DOHH2 (cell line): ENCODE data around the gene C1QTNF5.

Source experiments
- H3F3A ChIP-seq: fragments of 200-600 bp; sonication (generic), shearing (Covaris generic); 2 replicates; pipeline ENCODE4 v1.6.0; 2016; ENCODE audit warnings: antibody characterized with exemption, mild to moderate bottlenecking; ENCODE audit not compliant: control insufficient read depth, insufficient read depth
- H3K27ac ChIP-seq: fragments of 200-600 bp; sonication (generic); 2 replicates; pipeline ENCODE4 v1.5.1; 2014; ENCODE audit warnings: low read depth, mild to moderate bottlenecking, low read length, moderate library complexity
- H3K27me3 ChIP-seq: fragments of 200-600 bp; sonication (generic); 2 replicates; pipeline ENCODE4 v1.6.1; 2014; ENCODE audit warnings: mild to moderate bottlenecking, low read length, mixed read lengths; ENCODE audit not compliant: control insufficient read depth
- H3K36me3 ChIP-seq: fragments of 200-600 bp; sonication (generic); 2 replicates; pipeline ENCODE4 v1.6.1; 2014; ENCODE audit warnings: mild to moderate bottlenecking, low read length, moderate library complexity, mixed read lengths; ENCODE audit not compliant: control insufficient read depth
- H3K4me1 ChIP-seq: fragments of 200-600 bp; sonication (generic); 2 replicates; pipeline ENCODE4 v1.6.1; 2014; ENCODE audit warnings: mild to moderate bottlenecking, low read length, mixed read lengths; ENCODE audit not compliant: control insufficient read depth
- H3K4me2 ChIP-seq: fragments of 200-600 bp; sonication (generic); 2 replicates; pipeline ENCODE4 v1.6.0; 2014; ENCODE audit warnings: mild to moderate bottlenecking, low read length, moderate library complexity
- H3K4me3 ChIP-seq: fragments of 200-600 bp; sonication (generic); 2 replicates; pipeline ENCODE4 v1.5.1; 2014; ENCODE audit warnings: mild to moderate bottlenecking, low read length, mixed read lengths
- H3K79me2 ChIP-seq: fragments of 200-600 bp; sonication (generic); 2 replicates; pipeline ENCODE4 v1.6.1; 2014; ENCODE audit warnings: mild to moderate bottlenecking, low read length, mixed read lengths; ENCODE audit not compliant: control insufficient read depth
- H3K9me2 ChIP-seq: fragments of 200-600 bp; sonication (generic); replicated peaks from 2 replicates; pipeline ENCODE4 v1.6.1; 2014; ENCODE audit warnings: mild to moderate bottlenecking, low read length, mixed read lengths; ENCODE audit not compliant: control insufficient read depth
- H3K9me3 ChIP-seq: fragments of 200-600 bp; sonication (generic); 2 replicates; pipeline ENCODE4 v1.6.1; 2014; ENCODE audit warnings: antibody characterized with exemption, low read length, mixed read lengths; ENCODE audit not compliant: control insufficient read depth, insufficient read depth
- H4K20me1 ChIP-seq: fragments of 200-600 bp; sonication (generic); 2 replicates; pipeline ENCODE4 v1.6.0; 2014; ENCODE audit warnings: low read depth, mild to moderate bottlenecking, antibody characterized with exemption, low read length, moderate library complexity; ENCODE audit not compliant: control insufficient read depth, insufficient read depth
- CTCF ChIP-seq: fragments of 200-600 bp; sonication (generic); IDR thresholded peaks from one replicate; pipeline ENCODE4 v1.5.1; 2014; ENCODE audit warnings: antibody characterized with exemption, mild to moderate bottlenecking, low read depth, low read length; ENCODE audit not compliant: poor library complexity, severe bottlenecking
- EZH2phosphoT487 ChIP-seq: fragments of 200-600 bp; sonication (generic); IDR thresholded peaks from 2 replicates; pipeline ENCODE4 v1.6.1; 2017; ENCODE audit warnings: borderline replicate concordance, mild to moderate bottlenecking, antibody characterized with exemption, low read length, moderate library complexity, mixed read lengths

C1QTNF5 gene

GRCh38 chr11:119322360-119322739 lies 18.3 kb downstream of the C1QTNF5 start:
- no peak for TF ChIP-seq EZH2phosphoT487
- TF ChIP-seq CTCF: no peak
- no peaks in the 10 kb centered on the region for H4K20me1 ChIP-seq
- no peaks in the 10 kb centered on the region for H3K36me3 ChIP-seq
- H3K27me3 ChIP-seq: peaks cover 8% of the 10 kb centered on the region
- H3K4me2 ChIP-seq: peak overlapping the region; percentile 66
- peak overlapping the region; percentile 64 for H3K4me3 ChIP-seq
- peak overlapping the region; percentile 59; the same call in 1 of the 2 replicates for H3K27ac ChIP-seq
- H3K9me3 ChIP-seq: no peaks in the 10 kb centered on the region
- peaks cover 66% of the 10 kb centered on the region for H3K4me1 ChIP-seq
- no peaks in the 10 kb centered on the region for H3K9me2 ChIP-seq
- peaks cover 9% of the 10 kb centered on the region for H3F3A ChIP-seq
- no peaks in the 10 kb centered on the region for H3K79me2 ChIP-seq

- H3K79me2 ChIP-seq: no peaks in the 10 kb centered on the region
- H3K9me3 ChIP-seq: no peaks in the 10 kb centered on the region
- H3K4me3 ChIP-seq: peak overlapping the region; percentile 64
- peaks cover 78% of the 10 kb centered on the region for H3K4me1 ChIP-seq
- H3K9me2 ChIP-seq: no peaks in the 10 kb centered on the region
- H3K27ac ChIP-seq: peak overlapping the region; percentile 59
- TF ChIP-seq EZH2phosphoT487: no peak
- no peak for TF ChIP-seq CTCF
- H3F3A ChIP-seq: peaks cover 9% of the 10 kb centered on the region
- H3K4me2 ChIP-seq: peak overlapping the region; percentile 66
- no peaks in the 10 kb centered on the region for H3K36me3 ChIP-seq
- H4K20me1 ChIP-seq: no peaks in the 10 kb centered on the region
- peaks cover 20% of the 10 kb centered on the region for H3K27me3 ChIP-seq
Observed at GRCh38 chr11:119320776-119321524, 19.7 kb downstream of the C1QTNF5 start.

GRCh38 chr11:119320240-119320775 lies 20.4 kb downstream of the C1QTNF5 start:
- no peaks in the 10 kb centered on the region for H3K9me3 ChIP-seq
- H3K4me3 ChIP-seq: peak overlapping the region; percentile 64
- H3K4me1 ChIP-seq: peaks cover 85% of the 10 kb centered on the region
- H3K27ac ChIP-seq: peak overlapping the region; percentile 59
- no peaks in the 10 kb centered on the region for H3K9me2 ChIP-seq
- H3K79me2 ChIP-seq: no peaks in the 10 kb centered on the region
- H3K4me2 ChIP-seq: peak overlapping the region; percentile 66
- H3K27me3 ChIP-seq: peaks cover 24% of the 10 kb centered on the region
- H3K36me3 ChIP-seq: no peaks in the 10 kb centered on the region
- TF ChIP-seq CTCF: no peak
- no peak for TF ChIP-seq EZH2phosphoT487
- H4K20me1 ChIP-seq: no peaks in the 10 kb centered on the region
- peaks cover 9% of the 10 kb centered on the region for H3F3A ChIP-seq
